GM12865 (cell line): ENCODE results near the gene MOB2.

Source experiments
- DNase-seq: peaks from one replicate; pipeline ENCODE4 v3.0.0; 2010; ENCODE audit warnings: low read depth
- H3K4me3 ChIP-seq: 2 replicates; pipeline ENCODE4 v1.5.1; 2011; ENCODE audit warnings: mild to moderate bottlenecking, low read depth, low read length, control low read depth
- TF ChIP-seq, protein P1 (sequence below): IDR thresholded peaks from 2 replicates; pipeline ENCODE4 v1.5.1; 2011; ENCODE audit warnings: low read length, control low read depth, low read depth, inconsistent platforms; ENCODE audit not compliant: insufficient read depth; ENCODE audit errors: missing control alignments

The MOB2 gene

DNA sequence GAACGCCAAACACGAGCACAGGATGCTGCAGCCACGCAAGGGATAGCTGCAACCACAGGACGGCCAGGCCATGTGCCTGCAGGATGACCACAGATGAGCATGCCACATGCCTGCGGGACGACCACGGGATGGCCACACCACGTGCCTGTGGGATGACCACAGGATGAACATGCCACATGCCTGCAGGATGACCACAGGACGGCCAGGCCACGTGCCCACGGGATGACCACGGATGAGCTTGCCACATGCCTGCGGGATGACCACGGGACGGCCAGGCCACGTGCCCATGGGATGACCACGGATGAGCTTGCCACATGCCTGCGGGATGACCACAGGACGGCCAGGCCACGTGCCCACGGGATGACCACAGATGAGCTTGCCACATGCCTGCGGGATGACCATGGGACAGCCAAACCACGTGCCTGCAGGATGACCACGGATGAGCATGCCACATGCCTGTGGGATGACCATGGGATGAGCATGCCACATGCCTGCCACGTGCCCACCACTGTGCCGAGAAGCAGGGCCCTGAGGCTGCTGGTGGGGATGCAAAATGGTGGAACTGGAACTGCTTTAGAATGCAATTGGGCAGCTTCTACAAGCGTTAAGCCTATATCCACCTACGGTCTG is 12.8 kb upstream of the MOB2 start:
- H3K4me3 ChIP-seq, result no peak overlapping the region
- TF ChIP-seq, protein P1, sequence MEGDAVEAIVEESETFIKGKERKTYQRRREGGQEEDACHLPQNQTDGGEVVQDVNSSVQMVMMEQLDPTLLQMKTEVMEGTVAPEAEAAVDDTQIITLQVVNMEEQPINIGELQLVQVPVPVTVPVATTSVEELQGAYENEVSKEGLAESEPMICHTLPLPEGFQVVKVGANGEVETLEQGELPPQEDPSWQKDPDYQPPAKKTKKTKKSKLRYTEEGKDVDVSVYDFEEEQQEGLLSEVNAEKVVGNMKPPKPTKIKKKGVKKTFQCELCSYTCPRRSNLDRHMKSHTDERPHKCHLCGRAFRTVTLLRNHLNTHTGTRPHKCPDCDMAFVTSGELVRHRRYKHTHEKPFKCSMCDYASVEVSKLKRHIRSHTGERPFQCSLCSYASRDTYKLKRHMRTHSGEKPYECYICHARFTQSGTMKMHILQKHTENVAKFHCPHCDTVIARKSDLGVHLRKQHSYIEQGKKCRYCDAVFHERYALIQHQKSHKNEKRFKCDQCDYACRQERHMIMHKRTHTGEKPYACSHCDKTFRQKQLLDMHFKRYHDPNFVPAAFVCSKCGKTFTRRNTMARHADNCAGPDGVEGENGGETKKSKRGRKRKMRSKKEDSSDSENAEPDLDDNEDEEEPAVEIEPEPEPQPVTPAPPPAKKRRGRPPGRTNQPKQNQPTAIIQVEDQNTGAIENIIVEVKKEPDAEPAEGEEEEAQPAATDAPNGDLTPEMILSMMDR, result no peak
- no peak for DNase-seq

DNA sequence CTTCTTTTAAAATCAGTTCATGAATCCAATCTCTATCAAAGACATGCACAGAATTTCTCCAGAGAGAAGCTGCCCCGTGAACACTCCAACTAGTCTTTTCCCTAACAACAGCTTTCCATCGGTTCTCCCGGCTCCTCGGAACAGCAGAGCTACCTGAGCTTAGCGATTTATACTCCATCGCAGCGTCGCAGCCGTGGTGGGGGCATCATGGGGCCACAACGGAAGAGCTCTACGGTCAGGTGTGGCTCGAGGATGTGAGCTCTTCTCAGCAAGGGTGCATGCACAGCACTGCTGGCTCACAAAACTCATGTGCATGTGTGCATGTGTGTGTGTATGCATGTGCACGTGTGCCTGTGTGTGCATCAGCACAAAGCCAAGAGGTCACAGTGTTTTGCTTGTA is 11.7 kb upstream of the MOB2 start:
- DNase-seq, result no peak
- TF ChIP-seq, protein P1, result no peak
- H3K4me3 ChIP-seq, result no peak overlapping the region

DNA sequence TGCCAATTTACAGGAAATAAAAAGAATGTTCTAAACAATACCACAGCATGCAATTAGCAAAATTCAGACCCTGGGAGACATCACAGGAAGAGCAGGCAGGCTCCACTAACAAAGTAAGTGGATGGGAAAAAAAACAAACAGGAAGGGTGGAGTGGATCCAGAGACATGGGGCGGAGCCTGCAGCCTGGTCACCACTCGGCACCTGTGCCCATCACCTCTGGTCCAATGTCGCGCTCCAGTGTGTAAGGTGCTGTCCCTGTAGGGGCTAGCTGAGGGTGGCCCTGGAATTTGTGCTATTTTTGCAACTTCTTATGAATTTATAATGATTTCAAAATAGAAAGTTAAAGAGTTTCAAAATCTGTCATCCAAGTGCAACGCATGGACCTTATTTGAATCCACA is 11.0 kb upstream of the MOB2 start:
- no peak for DNase-seq
- no peak overlapping the region for H3K4me3 ChIP-seq

DNA sequence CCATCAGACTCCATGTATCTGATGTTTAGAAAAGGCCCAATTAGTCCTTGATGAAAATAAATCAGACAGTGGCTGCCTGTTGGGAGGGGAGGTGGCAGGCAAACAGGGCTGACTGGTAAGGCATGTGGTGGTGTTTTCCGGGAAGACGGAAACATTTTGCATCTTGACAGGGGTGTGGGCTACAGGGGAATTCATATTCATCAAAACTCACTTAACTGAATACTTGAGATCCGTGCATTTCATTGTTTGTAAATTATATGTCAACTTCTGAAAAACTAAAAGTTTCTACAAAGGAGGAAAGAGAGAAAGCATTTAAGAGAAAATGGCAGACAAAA is 10.1 kb upstream of the MOB2 start:
- TF ChIP-seq, protein P1, result no peak
- DNase-seq, result no peak
- H3K4me3 ChIP-seq, result no peak overlapping the region

More for the DNA sequence above, 11.0 kb upstream of the MOB2 start:
- TF ChIP-seq, protein P1, result no peak

DNA sequence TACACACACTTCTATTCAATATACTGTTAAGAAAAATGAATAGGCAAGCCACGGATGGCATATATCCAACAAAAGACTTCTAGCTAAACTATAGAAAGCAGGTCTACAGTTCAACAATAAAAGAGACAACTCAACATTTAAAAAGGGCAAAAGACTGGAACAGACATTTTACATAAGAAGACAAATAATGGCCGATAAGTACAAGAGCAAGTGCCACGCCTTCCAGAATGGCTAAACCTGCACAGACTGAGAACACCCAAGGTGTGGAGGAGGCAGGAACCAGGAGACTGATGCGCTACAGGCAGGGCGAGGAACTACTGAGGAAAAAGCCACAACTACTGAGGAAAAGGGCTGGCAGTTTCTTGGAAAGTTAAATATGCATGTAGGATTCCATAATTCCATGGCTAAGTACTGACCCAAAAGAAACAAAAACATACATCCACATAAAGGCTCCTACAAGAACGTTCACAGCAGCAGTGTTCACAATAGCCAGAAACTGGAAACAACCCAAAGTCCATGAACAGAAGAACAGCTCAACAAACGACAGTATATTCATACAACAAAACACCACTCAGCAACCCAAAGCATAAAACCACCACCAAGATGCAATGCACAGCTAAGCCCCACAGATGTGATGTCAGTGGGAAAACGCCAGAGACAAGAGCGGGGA is 9.6 kb upstream of the MOB2 start:
- H3K4me3 ChIP-seq, result no peak overlapping the region
- no peak for DNase-seq
- TF ChIP-seq, protein P1, result no peak

DNA sequence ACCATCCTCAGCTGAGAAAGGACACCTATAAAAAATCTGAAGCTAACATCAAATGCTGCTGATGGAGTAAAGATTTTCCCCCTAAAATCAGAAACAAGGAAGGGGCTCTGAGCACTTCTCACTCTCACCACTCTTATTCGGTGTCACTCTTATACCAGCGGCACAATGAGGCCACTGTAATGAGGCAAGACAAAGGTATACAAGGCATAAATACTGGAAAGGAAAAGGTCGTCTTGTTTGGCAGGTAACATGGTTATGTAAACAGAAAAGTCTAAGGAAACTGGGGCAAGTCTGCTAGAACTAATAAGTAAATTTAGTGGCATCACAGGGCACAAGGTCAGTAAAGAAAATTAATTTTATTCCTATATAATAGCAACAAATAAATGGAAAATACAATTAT is 8.1 kb upstream of the MOB2 start:
- TF ChIP-seq, protein P1, result no peak
- no peak for DNase-seq
- H3K4me3 ChIP-seq, result no peak overlapping the region

DNA sequence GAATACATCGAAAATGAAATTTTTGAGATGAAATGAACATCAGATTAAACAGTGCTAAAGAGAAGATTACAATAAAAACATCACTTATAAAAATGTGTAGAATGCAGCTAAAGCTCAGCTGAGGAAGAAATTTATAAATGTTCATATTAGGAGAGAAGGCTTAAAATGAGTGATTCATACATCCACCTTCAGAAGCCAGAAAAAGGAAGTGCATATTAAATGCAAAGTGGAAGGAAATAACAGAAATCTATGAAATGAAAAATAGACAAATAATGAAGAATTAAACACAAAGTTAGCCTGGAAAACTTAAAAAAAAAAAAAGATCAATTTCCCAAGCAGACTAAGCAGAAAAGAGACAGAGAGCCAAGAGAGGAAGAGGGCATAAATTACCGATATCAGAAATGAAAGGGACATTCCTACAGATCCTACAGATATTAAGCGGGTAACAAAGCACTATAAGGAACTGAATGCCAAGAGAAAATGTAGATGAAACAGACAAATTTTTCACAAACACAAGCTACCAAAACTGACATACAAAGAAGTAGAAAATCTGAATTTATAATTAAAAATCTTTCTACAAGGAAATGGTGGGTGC is 7.2 kb upstream of the MOB2 start:
- H3K4me3 ChIP-seq, result no peak overlapping the region
- no peak for DNase-seq
- TF ChIP-seq, protein P1, result no peak
